MM.1S (cell line): Measurements from ENCODE around the gene ATP8B3.

Source experiments
- DNase-seq: peaks from one replicate; pipeline ENCODE4 v3.0.0-alpha.2; 2015
- H2AFZ ChIP-seq: fragments of 300-600 bp; sonication (generic); 2 replicates; pipeline ENCODE4 v1.6.0; 2016; ENCODE audit warnings: antibody characterized with exemption, low read length
- H3F3A ChIP-seq: fragments of 300-600 bp; sonication (generic); 2 replicates; pipeline ENCODE4 v1.6.1; 2016; ENCODE audit warnings: mild to moderate bottlenecking, antibody characterized with exemption, low read length, moderate library complexity, mixed read lengths; ENCODE audit not compliant: insufficient read depth
- H3K27ac ChIP-seq: fragments of 300-600 bp; sonication (generic); 2 replicates; pipeline ENCODE4 v1.5.1; 2016; ENCODE audit warnings: mild to moderate bottlenecking, low read length
- H3K27me3 ChIP-seq: fragments of 300-600 bp; sonication (generic); replicated peaks from 2 replicates; pipeline ENCODE4 v1.6.0; 2016; ENCODE audit warnings: low read length; ENCODE audit not compliant: insufficient read depth
- H3K36me3 ChIP-seq: fragments of 300-600 bp; sonication (generic); replicated peaks from 2 replicates; pipeline ENCODE4 v1.6.1; 2016; ENCODE audit warnings: mild to moderate bottlenecking, low read length, mixed read lengths; ENCODE audit not compliant: insufficient read depth
- H3K4me1 ChIP-seq: fragments of 300-600 bp; sonication (generic); 2 replicates; pipeline ENCODE4 v1.6.1; 2016; ENCODE audit warnings: low read length, mixed read lengths
- H3K4me2 ChIP-seq: fragments of 300-600 bp; sonication (generic); 2 replicates; pipeline ENCODE4 v1.6.0; 2016; ENCODE audit warnings: low read depth, low read length
- H3K4me3 ChIP-seq: fragments of 300-600 bp; sonication (generic); 2 replicates; pipeline ENCODE4 v1.5.1; 2016; ENCODE audit warnings: low read length, mixed read lengths
- H3K79me2 ChIP-seq: fragments of 300-600 bp; sonication (generic); 2 replicates; pipeline ENCODE4 v1.6.1; 2016; ENCODE audit warnings: mixed run types, low read length, mixed read lengths
- H3K9ac ChIP-seq: fragments of 300-600 bp; sonication (generic); 2 replicates; pipeline ENCODE4 v1.6.1; 2016; ENCODE audit warnings: low read length, mixed read lengths
- H3K9me2 ChIP-seq: fragments of 300-600 bp; sonication (generic); replicated peaks from 2 replicates; pipeline ENCODE4 v1.6.1; 2016; ENCODE audit warnings: mild to moderate bottlenecking, low read length, mixed read lengths; ENCODE audit not compliant: insufficient read depth
- H3K9me3 ChIP-seq: fragments of 300-600 bp; sonication (generic); replicated peaks from 2 replicates; pipeline ENCODE4 v1.6.1; 2016; ENCODE audit warnings: mild to moderate bottlenecking, low read length, mixed read lengths; ENCODE audit not compliant: insufficient read depth
- H4K20me1 ChIP-seq: fragments of 300-600 bp; sonication (generic); 2 replicates; pipeline ENCODE4 v1.6.1; 2016; ENCODE audit warnings: mild to moderate bottlenecking, low read length, moderate library complexity, mixed read lengths; ENCODE audit not compliant: insufficient read depth
- CTCF ChIP-seq: fragments of 300-600 bp; sonication (generic); IDR thresholded peaks from 2 replicates; pipeline ENCODE4 v1.5.1; 2016; ENCODE audit warnings: antibody characterized with exemption, low read length, mixed read lengths
- EZH2 ChIP-seq: fragments of 300-600 bp; sonication (generic); optimal IDR thresholded peaks from 2 replicates; pipeline ENCODE3; 2017; ENCODE audit warnings: low read depth, mild to moderate bottlenecking, antibody characterized with exemption, low read length, mixed read lengths
- EZH2phosphoT487 ChIP-seq: fragments of 300-600 bp; sonication (generic); IDR thresholded peaks from 2 replicates; pipeline ENCODE4 v1.6.1; 2018; ENCODE audit warnings: antibody characterized with exemption, low read length

Gene ATP8B3

GRCh38 chr19:1847684-1848398, 35.8 kb upstream of the ATP8B3 start:
- H3F3A ChIP-seq: peaks cover 10% of the 10 kb centered on the region
- peak overlapping the region; percentile 99 for H3K4me2 ChIP-seq
- no peaks in the 10 kb centered on the region for H3K9me3 ChIP-seq
- no peak overlapping the region for H2AFZ ChIP-seq
- H3K4me3 ChIP-seq: peak overlapping the region; percentile 90
- peak overlapping the region; percentile 33; the same call in 1 of the 2 replicates for H3K27ac ChIP-seq
- H3K4me1 ChIP-seq: peaks cover 20% of the 10 kb centered on the region
- peaks cover 32% of the 10 kb centered on the region for H4K20me1 ChIP-seq
- DNase-seq: no peak
- H3K79me2 ChIP-seq: peaks cover 67% of the 10 kb centered on the region
- peak overlapping the region; percentile 99 for H3K9ac ChIP-seq
- H3K9me2 ChIP-seq: no peaks in the 10 kb centered on the region
- no peak for TF ChIP-seq EZH2phosphoT487
- no peaks in the 10 kb centered on the region for H3K36me3 ChIP-seq
- H3K27me3 ChIP-seq: no peaks in the 10 kb centered on the region

DNA sequence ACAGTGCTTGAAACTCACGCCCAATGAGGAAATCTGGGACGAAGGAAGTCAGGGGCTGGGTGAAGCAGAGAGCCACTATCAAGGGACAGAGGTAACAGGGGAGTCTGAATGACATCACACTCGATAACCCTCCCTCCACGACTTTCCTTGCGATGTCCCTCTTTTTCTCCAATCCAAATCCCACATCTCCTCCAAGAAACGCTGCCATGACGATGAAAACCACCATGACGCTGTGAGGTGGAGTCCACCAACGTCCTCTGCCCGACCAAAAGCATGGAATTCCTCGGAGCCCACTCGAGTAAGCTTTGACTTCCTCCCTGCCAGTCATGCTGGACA, 35.2 kb upstream of the ATP8B3 start:
- Histone ChIP-seq H3F3A (peaks cover 10% of the 10 kb centered on the region), H3K9me3 (no peaks in the 10 kb centered on the region), H3K4me3 (peak overlapping the region; percentile 90), H3K9ac (peak overlapping the region; percentile 99), H4K20me1 (peaks cover 34% of the 10 kb centered on the region), H2AFZ (no peak overlapping the region), H3K36me3 (no peaks in the 10 kb centered on the region), H3K27ac (peak overlapping the region; percentile 33; the same call in 1 of the 2 replicates), H3K79me2 (peaks cover 67% of the 10 kb centered on the region), H3K4me1 (peaks cover 18% of the 10 kb centered on the region), H3K27me3 (no peaks in the 10 kb centered on the region), H3K4me2 (peak overlapping the region; percentile 99), H3K9me2 (no peaks in the 10 kb centered on the region)
- DNase-seq: no peak
- TF ChIP-seq CTCF (no peak), EZH2 (no peak), EZH2phosphoT487 (no peak)

- H3K4me3 ChIP-seq: peak overlapping the region; percentile 90
- H2AFZ ChIP-seq: no peak overlapping the region
- H3K9me3 ChIP-seq: no peaks in the 10 kb centered on the region
- no peak overlapping the region for H3K27ac ChIP-seq
- no peaks in the 10 kb centered on the region for H3K9me2 ChIP-seq
- H3F3A ChIP-seq: peaks cover 10% of the 10 kb centered on the region
- H3K36me3 ChIP-seq: no peaks in the 10 kb centered on the region
- H3K79me2 ChIP-seq: peaks cover 71% of the 10 kb centered on the region
- H3K4me1 ChIP-seq: peaks cover 18% of the 10 kb centered on the region
- no peak for TF ChIP-seq EZH2
- no peak for TF ChIP-seq EZH2phosphoT487
- no peak for TF ChIP-seq CTCF
- H4K20me1 ChIP-seq: peaks cover 37% of the 10 kb centered on the region
- H3K9ac ChIP-seq: no peak overlapping the region; the same call in 1 of the 2 replicates
- H3K27me3 ChIP-seq: no peaks in the 10 kb centered on the region
- peak overlapping the region; percentile 99 for H3K4me2 ChIP-seq
- DNase-seq: no peak
Measured at GRCh38 chr19:1846517-1847204, 34.6 kb upstream of the ATP8B3 start.

GRCh38 chr19:1845642-1846041, 33.6 kb upstream of the ATP8B3 start:
- Histone ChIP-seq H3K9me2 (no peaks in the 10 kb centered on the region), H3K4me3 (no peak overlapping the region), H3K27ac (no peak overlapping the region), H3K27me3 (no peaks in the 10 kb centered on the region), H3K9ac (no peak overlapping the region), H3K4me1 (peaks cover 18% of the 10 kb centered on the region), H3F3A (peaks cover 10% of the 10 kb centered on the region), H3K4me2 (no peak overlapping the region), H3K79me2 (peaks cover 78% of the 10 kb centered on the region), H3K36me3 (no peaks in the 10 kb centered on the region), H3K9me3 (no peaks in the 10 kb centered on the region), H4K20me1 (peaks cover 45% of the 10 kb centered on the region), H2AFZ (no peak overlapping the region)
- DNase-seq: no peak
- TF ChIP-seq CTCF (no peak), EZH2phosphoT487 (no peak), EZH2 (no peak)
